GM12891 (cell line): ENCODE data around the gene RNF121.
A peak's percentile ranks its signal among the peaks of the same experiment; 100 is the strongest.

Experiments used
- DNase-seq: peaks from one replicate; pipeline ENCODE4 v3.0.0; 2011; ENCODE audit warnings: low spot score; ENCODE audit not compliant: insufficient read length
- FAIRE-seq: peaks from 2 replicates; lab custom pipeline; 2011; peaks lifted over from hg19 to GRCh38; lab: Jason Lieb, UNC
- PAX5 ChIP-seq: IDR thresholded peaks from 2 replicates; pipeline ENCODE4 v1.6.1; 2011; ENCODE audit warnings: low read length, moderate library complexity, mild to moderate bottlenecking; ENCODE audit not compliant: insufficient read depth, severe bottlenecking
- POLR2A ChIP-seq: IDR thresholded peaks from 2 replicates; pipeline ENCODE4 v1.6.1; 2011; ENCODE audit warnings: low read depth, low read length, control low read depth
- POLR2AphosphoS5 ChIP-seq: IDR thresholded peaks from 2 replicates; pipeline ENCODE4 v1.6.1; 2011; ENCODE audit warnings: low read depth, low read length, control low read depth
- POU2F2 ChIP-seq: IDR thresholded peaks from 2 replicates; pipeline ENCODE4 v1.6.1; 2011; ENCODE audit warnings: low read depth, mild to moderate bottlenecking, control low read depth, low read length, moderate library complexity
- SPI1 ChIP-seq: IDR thresholded peaks from 2 replicates; pipeline ENCODE4 v1.6.1; 2011; ENCODE audit warnings: low read depth, low read length, control low read depth
- TAF1 ChIP-seq: IDR thresholded peaks from 2 replicates; pipeline ENCODE4 v1.6.1; 2011; ENCODE audit warnings: low read depth, low read length, control low read depth

RNF121 gene

DNA sequence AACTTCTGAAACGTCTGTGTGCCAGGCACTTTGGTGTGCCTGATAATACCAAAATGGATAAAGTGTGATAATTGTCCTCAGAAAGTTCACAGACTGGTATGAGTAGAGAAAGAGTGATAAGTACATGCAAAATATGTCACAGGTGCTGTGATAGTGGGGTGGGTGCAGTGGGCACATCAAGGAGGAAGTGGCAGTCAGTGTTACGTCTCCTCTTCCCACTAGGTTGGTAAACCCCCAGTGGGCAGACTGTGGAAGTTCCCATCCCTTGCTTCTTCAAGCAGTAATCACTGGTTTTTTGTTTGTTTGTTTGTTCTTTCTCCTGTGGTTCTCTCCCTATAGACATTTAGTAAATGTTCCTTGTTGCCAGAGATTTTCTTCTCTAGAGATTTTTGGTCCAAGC, 5.4 kb downstream of the RNF121 start:
- TF ChIP-seq PAX5 = no peak
- TF ChIP-seq POLR2AphosphoS5 = no peak
- peak; percentile 70 for TF ChIP-seq SPI1
- TF ChIP-seq POU2F2 = no peak
- no peak for TF ChIP-seq POLR2A
- TF ChIP-seq TAF1 = no peak
- DNase-seq = no peak
- no peak for FAIRE-seq

DNA sequence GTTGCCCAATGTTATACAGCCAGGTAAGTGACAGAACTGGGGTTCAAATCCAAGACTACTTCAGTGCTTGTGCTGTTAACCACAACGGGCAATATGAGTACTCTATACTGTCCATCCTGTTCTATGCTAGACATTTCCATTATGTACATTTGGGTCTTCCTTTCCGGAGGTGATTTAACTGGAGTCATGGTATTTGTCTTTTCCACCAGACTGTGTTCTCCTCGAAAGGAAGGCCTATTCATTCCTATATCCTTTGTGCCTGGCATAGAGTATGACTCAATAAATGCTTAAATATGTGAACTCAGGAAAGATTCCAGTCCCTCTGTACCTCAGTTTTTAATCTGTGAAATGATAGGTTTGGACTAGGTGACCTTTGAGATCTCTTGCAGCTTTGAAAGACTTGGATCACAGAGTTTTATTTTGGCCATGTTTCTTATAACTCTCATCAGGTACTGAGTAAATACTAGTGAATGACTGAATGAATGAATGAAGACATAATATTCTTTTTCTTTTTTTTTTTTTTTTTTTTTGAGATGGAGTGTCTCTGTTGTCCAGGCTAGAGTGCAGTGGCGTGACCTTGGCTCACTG, 6.6 kb downstream of the RNF121 start:
- no peak for TF ChIP-seq SPI1
- TF ChIP-seq POLR2AphosphoS5 = no peak
- TF ChIP-seq PAX5 = no peak
- no peak for TF ChIP-seq POLR2A
- no peak for TF ChIP-seq TAF1
- TF ChIP-seq POU2F2 = no peak
- no peak for FAIRE-seq
- no peak for DNase-seq

DNA sequence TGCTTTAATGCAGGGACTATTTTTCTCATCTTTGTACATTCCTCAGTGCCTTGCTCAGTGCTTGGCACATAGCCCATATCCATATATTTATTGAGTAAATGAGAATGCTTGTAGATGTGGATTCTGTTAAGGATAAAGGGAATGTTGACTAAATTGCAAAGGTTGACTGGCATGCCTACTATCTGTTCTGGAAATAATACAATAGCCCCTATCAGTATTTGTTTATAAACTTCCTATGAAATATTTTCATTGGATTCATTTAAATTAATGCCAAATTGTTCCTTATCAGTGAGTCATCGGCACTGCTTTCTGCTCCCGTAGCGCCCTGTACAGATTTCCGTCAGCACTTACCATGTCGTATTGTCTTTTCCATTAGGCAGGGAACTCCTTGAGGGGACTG, 8.0 kb downstream of the RNF121 start:
- DNase-seq = no peak
- TF ChIP-seq POLR2A (no peak), POU2F2 (no peak), PAX5 (no peak), SPI1 (no peak), TAF1 (no peak), POLR2AphosphoS5 (no peak)

DNA sequence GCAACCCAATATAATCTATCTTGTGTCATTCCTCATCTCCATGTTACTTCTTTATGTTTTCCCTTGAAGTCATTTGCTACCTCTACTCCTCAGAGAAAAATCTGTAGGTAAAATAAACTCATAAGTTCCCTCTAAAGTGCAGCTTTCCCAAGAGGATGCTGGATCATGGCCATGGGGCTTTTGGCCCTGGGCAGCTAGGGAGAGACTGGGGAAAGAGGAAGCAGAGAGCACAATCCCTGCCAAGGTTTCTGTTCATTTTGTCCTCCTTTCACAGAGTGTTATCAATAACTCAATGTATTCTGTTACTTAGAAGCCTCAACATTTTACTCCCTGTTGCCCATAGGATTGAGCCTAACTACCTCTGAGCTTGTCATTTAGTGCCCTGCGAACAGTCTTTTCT, 9.0 kb downstream of the RNF121 start:
- no peak for FAIRE-seq
- no peak for DNase-seq
- TF ChIP-seq PAX5 (no peak), POU2F2 (no peak), POLR2AphosphoS5 (no peak), SPI1 (no peak), POLR2A (no peak), TAF1 (no peak)

More for the DNA sequence above, 8.0 kb downstream of the RNF121 start:
- no peak for FAIRE-seq

DNA sequence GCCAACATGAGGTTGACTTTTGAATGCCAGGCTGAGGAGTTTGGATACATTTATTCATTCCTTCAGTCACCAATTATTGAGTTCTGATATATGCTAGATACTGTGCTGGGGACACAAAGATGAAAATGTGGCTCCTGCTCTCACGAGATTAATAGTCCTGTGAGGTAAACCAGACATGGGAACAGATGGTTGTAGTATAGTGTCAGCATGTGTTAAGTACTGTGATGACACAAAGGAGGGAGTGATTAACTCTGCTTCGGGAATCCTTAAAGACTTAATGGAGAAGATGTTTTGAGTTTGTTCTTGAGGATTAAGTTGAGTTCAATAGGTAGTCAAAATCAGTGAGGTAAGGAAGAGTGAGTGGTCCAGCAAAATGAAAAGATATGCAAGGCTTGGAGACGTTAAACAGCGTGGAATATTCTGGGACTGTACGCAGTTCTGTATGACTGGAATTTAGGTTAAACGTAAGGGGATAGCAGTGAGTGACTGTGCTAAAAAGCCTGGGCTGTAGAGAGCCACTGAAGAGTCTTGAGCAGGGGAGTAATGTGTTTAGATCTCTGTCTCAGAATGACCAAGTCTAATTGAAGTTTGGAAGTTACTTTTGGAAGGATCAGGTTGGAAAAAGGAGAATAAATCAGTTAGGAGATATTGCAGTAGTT, 11.8 kb downstream of the RNF121 start:
- DNase-seq (no peak), FAIRE-seq (no peak)
- TF ChIP-seq SPI1 (no peak), POLR2AphosphoS5 (no peak), POU2F2 (no peak), PAX5 (no peak), POLR2A (no peak), TAF1 (no peak)

DNA sequence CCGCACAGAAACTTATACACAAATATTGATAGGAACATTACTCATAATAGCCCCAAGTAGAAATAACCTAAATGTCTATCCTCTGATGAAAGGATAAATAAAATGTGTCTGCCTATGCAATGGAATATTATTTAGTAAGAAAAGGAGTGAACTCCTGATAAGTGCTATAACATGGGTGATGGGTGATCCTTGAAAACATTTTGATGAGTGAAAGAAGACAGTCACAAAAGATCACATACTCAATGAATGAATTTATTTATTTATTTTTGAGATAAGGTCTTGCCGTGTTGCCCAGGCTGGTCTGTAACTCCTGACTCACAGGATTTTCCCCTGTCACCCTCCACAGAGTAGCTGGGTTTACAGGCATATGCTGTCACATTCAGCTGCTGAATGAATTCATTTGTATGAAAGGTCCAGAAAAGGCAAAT, 17.3 kb downstream of the RNF121 start:
- no peak for TF ChIP-seq POLR2AphosphoS5
- TF ChIP-seq POLR2A = no peak
- no peak for TF ChIP-seq TAF1
- TF ChIP-seq PAX5 = no peak
- no peak for TF ChIP-seq SPI1
- no peak for TF ChIP-seq POU2F2
- no peak for FAIRE-seq
- DNase-seq = no peak

DNA sequence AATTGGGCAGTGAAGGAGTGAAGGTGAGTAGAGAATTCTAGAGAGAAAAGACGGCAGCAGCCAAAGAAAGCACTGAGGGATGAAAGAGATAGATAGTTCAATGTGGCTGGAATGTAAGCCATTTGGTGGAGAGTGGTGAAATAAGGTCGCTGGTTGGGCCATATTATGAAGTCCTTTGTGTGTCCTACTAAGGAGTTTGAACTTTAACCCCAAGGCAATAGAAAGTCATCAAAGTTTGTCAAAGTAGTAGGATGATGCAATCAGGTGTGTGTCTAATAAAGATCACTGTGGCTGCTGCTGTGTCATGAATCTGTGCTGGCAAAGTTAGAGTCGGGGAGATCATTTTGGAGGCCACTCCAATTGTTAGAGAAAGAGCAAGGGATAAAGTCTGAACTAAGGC, 18.7 kb downstream of the RNF121 start:
- no peak for DNase-seq
- no peak for FAIRE-seq
- TF ChIP-seq POLR2A (no peak), TAF1 (no peak), PAX5 (no peak), SPI1 (no peak), POU2F2 (no peak), POLR2AphosphoS5 (no peak)

DNA sequence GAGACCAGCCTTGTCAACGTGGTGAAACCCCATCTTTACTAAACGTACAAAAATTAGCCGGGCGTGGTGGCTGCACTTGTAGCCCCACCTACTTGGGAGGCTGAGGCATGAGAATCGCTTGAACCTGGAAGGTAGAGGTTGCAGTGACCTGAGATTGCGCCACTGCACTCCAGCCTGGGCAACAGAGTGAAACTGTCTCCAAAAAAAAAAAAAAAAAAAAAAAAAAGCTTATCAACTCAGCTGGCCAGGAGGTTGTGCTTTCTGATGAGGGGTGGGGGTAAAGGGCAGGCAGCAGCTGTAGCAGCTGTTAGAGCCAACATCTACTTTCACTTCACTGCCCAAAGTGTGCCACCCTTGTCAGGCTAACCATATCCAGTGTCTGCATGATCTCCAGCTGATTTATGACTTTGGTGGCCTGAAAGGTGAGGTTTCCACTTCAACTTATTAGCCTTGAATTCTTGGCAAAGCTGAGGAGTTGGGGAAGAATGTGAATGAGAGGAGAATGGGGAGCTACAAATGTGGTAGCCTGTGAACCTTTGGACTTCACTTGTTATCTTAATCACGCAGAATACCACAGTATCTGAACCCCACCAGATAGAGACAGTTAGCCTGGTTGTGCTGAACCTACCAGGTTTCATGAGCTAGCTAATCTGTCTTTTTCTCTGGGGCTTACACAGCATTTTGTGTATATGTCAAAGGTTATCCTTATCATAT, 19.6 kb downstream of the RNF121 start:
- TF ChIP-seq TAF1 (no peak), PAX5 (no peak), POU2F2 (no peak), POLR2A (no peak), POLR2AphosphoS5 (no peak), SPI1 (no peak)
- no peak for FAIRE-seq
- no peak for DNase-seq

DNA sequence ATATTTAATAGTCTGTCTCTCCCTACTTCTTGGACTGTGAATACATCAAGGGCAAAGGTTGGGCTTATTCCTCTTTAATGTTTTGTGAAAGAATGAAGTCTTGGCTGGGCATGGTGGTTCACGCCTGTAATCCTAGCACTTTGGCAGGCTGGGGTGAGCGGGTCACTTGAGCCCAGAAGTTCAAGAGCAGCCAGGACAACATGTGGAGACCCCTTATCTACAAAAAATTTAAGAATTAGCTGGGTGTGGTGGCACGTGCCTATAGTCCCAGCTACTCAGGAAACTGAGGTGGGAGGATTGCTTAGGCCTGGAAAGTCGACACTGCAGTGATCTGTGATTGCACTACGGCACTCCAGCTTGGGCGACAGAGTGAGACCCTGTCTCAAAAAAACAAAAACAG, 20.2 kb downstream of the RNF121 start:
- no peak for FAIRE-seq
- DNase-seq = no peak
- TF ChIP-seq POLR2A (no peak), POLR2AphosphoS5 (no peak), TAF1 (no peak), SPI1 (no peak), POU2F2 (no peak), PAX5 (no peak)
